ENCODE data around the gene EFHD2. TPM values are rescaled to one million over a fixed set of nuclear protein-coding genes. Genes with fewer than 3 reads are reported as not detected.
"Not testable (repeated sequence)": the region's sequence is repeated elsewhere in the genome, so short reads cannot be mapped to it uniquely, and the experiment has no call there.

EFHD2 gene
- total RNA-seq, 1 donor from 2014 or later, result 108 TPM

DNA sequence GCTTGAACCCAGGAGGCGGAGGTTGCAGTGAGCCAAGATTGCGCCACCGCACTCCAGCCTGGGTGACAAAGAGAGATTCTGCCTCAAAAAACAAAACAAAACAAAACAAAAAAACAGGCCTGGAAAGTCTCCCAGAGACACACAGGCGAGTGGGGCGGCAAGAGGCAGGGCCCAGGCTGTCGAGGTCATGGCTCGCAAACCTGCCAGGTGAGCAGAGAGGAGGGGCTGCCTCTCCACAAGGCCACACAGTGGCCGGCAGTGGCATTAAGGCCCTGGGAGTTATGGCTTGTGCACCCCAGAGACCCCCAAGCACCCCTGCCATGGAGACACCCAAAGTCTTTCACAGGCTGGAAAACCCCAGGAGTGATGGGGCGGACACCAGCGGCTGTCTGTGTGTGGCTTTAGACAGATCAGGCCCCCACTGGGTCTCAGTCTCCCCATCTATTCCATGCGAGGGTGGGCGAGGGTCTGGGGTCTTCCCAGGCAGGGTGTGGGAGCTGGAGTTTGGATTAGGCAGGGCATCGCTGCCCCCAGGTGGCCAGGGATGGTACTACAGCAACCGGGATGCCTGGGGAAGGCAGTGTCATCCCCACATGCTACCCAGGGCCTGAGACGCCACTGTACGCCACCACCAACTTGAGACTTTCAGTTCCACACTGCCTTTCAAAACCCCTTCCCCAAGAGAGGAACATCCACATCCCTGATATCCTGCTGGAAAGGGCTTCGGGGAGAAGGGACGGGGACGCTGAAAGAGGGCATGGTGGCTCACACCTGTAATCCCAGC is 21.3 kb downstream of the EFHD2 start:
- peak; percentile 65 for DNase-seq (ENCODE audit: low spot score)

DNA sequence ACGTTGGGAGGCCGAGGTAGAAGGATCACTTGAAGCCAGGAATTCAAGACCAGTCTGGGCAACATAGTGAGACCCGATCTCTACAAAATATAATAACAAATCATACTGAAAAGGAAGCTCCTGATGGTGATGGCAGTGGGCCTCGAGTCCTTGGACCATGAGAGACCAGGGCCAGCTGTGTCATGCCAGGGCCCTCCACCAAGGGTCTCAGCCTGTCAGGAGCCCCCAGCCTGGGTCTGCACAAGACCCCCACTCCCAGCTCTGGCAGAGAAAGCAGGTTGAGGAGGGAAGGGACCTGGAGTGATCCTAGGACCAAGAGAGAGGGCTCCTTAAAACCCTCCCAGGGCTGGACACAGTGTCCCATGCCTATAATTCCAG is 21.9 kb downstream of the EFHD2 start:
- DNase-seq (ENCODE audit: low spot score), result no peak

DNA sequence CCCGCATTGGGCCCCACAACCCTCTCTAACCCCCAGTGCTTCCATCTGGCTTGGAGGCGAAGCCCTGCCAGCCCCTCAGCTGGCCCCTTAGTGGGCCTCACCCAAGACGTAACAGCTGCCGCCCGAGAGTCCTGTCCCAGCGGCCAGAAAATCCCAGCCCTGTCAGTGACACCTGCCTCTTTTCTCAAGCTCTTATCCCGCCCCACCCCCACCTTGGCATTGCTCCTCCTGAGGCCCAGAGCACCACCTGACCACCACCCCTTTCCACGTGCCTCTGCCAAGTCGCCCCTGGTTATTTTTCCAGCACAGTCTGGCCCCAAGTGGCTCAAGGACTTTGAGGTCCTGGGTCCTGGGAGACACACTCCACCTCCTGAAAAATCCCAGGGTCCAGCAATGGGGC is 22.6 kb downstream of the EFHD2 start:
- DNase-seq (ENCODE audit: low spot score), result no peak

DNA sequence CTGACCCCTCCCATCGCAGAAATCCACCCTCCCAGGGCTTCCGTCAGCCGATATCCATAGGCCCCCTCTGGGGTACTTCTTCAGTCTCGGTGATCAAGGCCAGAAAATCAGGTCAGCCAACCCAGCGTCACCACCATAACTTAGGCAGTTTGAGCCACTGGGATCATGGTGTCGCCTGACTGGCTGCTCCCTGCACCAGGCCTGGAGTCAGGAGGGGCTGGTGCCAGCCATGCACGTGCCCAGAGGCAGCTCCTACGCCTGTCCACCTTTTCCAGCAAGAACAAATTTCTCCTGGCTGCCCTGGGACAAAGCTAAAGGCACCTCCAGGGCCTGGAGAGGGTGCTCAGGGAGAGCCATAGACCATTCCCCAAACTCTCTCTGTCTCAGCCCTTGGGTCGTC is 23.8 kb downstream of the EFHD2 start:
- no peak for DNase-seq (ENCODE audit: low spot score)

DNA sequence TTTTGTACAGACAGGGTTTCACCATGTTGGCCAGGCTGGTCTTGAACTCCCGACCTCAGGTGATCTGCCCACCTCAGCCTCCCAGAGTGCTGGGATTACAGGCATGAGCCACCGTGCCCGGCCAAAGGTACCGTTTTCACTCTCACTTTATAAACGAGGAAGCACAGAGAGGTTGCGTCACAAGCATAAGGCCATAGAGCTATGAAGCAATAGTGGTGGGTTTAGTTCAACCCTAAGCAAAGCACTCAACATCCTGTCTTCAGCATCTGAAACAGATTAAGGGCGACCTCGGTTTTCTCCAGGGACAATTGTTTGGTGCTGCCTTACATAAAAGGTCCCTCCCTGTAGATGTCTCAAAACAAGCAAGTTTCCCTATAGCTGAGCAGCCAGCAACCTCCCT is 25.1 kb downstream of the EFHD2 start:
- DNase-seq (ENCODE audit: low spot score), result not testable (repeated sequence)

DNA sequence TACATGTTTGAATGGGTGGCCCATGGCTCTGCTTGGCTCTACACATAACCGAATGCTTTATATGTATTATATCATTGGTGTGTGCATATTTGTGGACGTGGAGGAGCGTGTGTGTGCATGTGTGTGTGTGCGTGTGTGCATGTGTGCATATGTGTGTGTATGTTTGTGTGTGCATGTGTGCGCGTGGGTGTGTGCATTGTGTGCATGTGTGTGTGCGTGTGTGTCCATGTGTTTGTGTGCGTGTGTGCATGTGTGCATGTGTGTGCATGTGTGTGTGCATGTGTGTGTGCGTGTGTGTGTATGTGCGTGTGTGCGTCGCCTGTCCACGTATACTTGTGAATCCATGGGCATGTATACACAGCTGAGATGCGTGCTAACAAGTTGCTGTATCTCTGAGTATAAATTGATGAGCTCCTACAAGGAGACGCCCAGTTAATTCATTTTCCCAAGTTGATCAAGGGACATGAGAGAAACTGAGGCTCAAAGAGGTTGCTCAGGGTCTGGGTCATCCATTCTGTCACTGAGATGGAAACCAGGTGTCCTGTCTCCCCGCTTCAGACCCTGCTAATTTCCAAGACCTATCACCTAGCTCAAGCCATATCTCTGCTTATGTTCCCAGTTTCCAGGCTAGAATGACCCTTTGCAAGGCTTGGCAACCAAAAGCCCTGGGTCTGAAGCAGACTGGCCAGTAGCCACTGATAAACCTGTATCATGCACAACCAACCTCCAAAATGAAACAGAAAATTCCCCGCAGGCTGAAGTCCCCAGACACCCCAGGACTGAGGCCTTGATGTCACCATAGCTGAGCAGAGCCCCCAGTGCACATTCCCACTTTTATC is 25.8 kb downstream of the EFHD2 start:
- DNase-seq (ENCODE audit: low spot score), result no peak

DNA sequence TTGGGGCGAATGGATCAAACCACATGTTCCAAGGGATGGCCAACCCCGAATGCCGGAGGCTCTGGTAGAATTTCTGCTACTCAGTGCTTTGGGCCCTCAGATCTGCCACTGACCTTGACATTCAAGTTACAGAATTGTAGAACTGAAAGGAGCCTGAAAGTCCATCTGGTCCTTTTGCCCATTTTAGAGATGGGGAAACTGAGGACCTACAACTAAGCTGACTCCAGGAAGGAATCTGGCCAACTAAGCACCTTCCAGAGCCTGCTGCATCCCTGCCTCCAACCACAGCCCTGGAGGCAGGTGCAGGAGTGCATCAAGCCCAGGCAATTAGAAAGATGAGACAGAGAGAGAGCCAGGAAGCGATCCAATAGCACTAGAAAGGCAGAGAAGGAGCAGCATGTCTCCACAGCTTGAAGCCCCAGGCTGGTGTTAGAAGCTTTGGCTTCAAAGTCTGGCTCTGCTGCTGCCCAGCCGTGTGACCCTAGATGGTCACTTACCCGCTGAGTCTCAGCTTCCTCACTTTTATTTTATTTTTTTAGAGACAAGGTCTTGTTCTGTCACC is 27.3 kb downstream of the EFHD2 start:
- DNase-seq (ENCODE audit: low spot score), result no peak

DNA sequence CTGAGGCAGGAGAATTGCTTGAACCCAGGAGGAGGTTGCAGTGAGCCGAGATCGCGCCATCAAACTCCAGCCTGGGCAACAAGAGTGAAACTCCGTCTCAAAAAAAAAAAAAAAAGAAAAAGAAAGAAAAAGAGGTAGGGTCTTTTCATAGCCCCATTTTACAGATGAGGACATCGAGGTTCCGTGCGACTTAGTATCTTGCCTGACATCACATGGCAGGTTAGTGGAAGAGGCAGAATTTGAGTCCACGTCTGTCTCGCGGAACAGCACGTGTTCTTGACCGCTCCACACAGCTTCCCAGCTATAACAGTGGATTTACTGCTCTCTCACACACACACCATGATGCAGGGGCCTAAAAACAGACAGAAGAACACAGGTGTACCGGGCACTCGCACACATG is 29.6 kb downstream of the EFHD2 start:
- DNase-seq (ENCODE audit: low spot score), result no peak

DNA sequence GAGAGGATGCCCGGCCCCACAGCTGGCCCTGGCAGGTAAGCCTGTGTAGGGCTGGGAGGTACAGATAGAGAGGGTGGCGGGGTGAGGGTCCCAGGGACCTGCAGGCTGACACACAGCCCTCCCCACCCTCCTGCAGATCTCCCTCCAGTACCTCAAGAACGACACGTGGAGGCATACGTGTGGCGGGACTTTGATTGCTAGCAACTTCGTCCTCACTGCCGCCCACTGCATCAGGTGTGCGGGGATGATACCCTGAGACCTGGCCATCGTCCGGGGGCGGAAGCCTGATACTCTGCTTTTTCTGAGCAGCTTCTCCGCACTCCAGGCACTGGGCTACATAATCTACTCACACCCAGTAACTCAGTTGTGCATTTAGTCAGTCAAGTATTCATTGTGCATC is 30.7 kb downstream of the EFHD2 start:
- DNase-seq (ENCODE audit: low spot score), result no peak

DNA sequence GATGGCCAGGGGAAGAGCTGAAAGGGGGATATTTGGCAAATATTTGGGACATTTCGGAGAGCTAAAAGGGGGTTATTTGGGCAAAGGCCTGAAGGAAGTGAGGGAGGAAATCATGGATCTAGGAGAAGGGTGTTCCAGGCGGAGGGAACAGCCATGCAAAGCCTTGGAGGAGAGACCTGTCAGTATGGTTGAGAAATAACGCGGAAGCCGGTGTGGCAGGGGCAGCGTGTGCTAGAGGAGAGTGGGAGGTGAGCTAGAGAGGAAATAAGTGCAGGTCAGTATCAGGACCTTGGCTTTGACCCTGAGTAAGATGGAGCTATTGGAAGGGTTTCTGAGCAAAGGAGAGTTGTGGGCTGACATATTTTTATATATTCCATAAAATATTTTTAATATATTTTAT is 31.6 kb downstream of the EFHD2 start:
- DNase-seq (ENCODE audit: low spot score), result no peak

DNA sequence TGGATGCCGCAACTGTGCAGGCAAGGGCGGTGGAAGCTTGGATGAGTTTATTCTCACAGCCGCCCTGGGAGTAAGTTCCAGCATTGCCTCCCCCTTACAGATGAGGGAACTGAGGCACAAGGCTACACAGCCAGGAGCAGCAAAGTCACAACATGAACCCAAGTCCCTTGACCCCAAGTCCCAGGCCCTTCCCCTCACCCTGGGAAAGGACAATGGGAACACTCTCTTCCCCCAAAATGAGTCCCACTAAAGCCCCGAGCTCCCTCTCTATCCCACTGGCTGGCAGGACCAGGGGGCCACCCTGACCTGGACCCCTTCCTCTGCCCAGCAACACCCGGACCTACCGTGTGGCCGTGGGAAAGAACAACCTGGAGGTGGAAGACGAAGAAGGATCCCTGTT is 32.4 kb downstream of the EFHD2 start:
- no peak for DNase-seq (ENCODE audit: low spot score)

DNA sequence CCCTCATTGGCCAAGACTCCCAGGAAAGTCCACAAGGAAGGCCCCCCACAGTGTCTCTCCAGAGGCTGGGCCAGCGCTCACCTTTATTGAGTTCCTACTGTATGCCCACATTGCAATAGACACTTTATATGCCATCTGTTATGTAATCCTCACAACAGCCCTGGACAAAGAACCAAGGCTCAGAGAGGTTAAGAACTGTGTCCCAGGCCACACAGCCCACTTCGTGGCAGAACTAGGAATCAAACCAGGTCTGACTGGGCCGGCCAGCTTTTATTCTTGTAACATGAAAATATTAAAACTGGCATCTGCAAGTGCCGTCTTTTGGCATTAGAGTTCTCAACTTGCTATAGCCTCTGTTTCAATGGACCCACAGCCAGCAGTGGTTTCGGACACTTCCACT is 33.1 kb downstream of the EFHD2 start:
- DNase-seq (ENCODE audit: low spot score), result no peak

DNA sequence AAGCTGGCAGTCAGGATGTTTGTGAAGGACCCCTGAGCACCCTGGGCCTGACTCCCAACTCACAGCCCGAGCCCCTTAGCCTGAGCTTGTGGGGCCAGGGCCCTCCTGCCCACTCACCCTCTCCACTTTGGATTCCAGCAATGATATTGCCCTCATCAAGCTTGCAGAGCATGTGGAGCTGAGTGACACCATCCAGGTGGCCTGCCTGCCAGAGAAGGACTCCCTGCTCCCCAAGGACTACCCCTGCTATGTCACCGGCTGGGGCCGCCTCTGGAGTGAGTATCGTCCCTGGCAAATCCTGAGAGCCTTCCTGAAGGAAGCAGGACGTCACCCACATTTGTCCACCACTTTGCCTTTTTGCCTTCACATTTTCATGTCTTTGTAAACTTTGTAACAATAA is 33.6 kb downstream of the EFHD2 start:
- no peak for DNase-seq (ENCODE audit: low spot score)

DNA sequence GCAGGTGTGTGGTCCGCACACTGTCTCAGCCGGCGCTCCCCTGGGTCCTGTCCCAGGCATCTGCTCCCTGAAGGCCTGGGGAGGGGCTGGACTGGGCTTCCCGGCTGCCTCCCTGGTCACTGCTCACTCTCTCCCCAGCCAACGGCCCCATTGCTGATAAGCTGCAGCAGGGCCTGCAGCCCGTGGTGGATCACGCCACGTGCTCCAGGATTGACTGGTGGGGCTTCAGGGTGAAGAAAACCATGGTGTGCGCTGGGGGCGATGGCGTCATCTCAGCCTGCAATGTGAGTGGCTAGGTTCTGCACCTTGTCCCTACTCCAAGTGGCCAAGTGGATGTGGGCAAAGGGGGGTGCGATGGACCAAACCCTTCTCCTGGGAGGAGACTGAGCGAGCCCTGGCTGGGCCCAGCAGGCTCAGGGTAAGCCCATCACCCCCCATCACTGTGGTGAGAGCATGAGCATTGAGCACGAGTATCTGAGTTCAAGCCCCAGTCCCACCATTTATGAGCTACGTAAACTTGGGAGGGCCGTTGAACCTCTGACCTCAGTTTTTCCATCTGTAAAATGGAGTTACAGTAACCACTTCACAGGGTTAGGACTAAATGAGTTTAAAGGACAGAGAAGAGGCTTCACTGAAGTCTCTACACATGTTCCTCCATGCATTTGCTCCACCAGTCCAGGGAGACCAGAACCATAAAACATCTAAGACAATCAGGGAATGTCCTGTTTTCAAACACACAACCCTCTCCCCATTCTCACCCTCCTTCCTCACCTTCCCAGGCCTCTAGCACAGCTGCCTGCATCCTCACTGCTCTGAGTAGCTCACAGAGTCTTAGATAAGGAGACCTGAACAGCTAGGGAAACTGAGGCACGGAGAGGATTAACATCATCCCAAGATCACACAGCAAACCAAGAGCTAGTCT is 35.0 kb downstream of the EFHD2 start:
- DNase-seq (ENCODE audit: low spot score), result no peak

DNA sequence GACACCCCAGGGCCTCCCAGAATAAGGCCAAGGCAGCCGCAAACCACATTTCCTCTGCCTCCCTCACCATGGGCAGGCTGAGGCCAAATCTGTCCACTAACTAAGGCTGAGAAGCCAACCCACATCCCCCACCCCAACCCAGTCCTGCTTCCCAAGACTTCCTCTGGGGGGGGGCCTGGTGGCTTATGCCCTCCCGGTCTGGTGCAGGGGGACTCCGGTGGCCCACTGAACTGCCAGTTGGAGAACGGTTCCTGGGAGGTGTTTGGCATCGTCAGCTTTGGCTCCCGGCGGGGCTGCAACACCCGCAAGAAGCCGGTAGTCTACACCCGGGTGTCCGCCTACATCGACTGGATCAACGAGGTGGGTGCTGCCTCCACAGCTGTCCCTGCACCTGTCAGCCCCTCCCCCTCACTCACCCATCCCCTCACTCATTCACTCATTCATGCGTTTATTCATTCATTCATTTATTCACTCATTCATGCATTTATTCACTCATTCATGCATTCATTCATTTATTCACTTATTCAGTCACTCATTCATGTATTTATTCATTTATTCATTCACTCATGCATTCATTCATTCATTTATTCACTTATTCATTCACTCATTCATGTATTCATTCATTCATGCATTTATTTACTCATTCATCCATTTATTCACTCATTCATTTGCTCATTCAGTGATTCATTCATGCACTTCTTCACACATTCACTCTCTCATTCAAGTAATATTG is 35.9 kb downstream of the EFHD2 start:
- DNase-seq (ENCODE audit: low spot score), result no peak

DNA sequence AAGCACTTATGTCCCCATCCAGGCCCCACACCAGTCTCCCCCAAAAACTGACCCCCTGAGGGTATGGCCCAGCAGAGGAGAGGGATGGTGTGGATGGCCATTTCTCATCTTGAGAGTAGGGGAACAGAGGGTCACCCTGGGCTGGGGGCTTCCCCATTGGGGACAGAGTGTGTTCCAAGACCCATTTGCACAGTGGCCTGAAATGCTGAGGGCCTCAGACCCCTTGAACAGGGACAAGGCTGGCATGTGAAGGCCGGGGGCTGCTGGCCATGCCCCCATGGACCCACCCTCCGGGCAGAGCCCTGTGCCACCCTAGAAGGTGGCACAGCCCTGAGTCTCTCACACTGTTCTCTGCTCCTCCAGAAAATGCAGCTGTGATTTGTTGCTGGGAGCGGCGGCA is 36.5 kb downstream of the EFHD2 start:
- DNase-seq (ENCODE audit: low spot score), result no peak

DNA sequence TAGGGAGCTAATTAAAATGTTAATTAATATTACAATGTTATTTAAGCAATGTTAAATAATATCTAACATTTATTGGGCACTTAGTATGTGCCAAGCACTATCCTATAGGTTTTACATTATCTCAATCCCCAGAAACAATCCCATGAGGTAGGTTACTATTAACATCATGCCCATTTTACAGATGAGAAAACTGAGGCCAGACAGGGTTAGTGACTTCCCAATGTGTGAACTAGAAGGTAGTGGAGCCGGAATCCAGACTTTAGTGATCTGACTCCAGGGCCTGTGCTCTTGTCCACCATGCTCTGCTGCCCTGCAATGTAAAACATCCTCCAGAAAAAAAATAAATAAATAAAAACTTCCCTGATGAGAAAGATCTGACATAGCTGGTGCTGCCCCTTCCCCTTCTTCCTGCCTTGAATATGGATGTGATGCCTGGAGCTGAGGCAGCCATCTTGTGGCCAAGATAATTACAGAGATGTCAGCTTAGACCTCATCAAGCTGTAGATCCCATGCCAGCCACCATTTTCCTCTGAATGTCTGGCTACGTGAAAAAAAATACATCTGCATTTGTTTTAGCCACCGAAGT is 39.3 kb downstream of the EFHD2 start:
- DNase-seq (ENCODE audit: low spot score), result no peak

DNA sequence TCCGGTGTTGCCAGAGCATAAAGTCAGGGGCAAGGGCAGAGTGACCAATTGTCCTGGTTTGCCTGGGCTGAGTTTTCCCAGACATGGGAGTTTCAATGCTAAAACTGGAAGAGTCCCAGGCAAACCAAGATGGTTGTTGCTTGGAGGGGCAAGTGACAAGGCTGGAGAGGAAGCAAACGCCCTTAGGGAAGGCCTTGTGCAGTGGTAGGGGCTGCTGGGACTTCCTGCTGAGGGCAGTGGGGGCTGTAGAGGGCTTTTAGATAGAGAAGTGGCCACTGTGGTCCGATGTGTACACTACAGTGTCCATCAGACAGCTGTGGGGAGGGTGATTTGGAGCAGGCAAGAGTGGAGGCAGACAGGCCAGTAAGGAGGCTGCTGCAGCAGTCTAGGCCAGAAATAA is 39.9 kb downstream of the EFHD2 start:
- no peak for DNase-seq (ENCODE audit: low spot score)

DNA sequence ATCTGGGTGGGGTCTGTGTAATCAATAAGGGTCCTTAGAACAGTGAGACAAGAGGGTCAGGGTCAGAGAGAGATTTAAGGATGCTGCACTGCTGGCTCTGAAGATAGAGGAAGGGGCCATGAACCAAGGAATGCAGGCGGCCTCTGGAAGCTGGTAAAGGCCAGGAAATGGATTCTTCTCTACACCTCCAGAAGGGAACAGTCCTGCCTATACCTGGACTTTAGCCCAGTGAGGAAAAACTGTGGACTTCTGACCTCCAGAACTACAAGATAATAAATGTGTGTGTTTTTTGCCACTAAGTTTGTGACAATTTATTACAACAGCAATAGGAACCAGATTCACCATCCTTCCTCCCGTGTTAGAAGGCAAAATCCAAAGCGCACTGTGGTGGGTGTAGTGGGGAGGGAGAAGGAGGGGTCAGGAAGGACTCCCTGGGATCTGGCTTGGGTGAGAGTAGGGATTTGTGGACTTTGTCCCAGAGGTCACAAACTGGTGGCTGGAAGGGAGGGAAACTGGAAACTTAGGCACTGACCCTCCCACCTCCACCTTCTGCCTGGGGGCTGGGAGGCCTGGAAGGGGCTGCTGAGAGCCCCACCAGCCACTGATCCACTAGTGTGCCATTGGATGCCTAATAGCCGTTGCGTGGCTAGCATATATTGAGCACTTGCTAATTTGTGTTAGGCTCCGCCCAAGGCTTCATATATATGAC is 41.5 kb downstream of the EFHD2 start:
- DNase-seq (ENCODE audit: low spot score), result no peak

DNA sequence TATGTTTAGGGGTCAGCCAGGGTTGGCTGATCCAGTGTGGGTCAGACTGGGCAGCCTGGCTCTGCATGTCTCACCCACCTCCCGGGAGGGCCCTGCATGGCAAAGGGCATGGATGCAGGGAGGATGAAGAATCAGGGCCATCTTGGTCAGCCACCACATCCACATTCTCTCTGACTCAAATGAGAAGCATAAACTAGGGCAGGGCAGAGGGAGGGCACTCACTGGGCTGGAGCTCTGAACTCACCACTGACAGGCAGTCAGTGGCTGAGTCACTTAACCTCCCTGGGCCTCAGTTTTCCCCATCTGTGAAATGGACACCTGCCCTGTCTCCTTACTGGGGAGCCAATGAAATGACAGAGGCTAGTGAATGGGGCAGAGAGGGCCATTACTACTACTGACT is 42.5 kb downstream of the EFHD2 start:
- DNase-seq (ENCODE audit: low spot score), result no peak
